DND-41 (cell line): ENCODE measurements around the gene PRPH2.

ENCODE experiments used
- ATAC-seq: fragments of 200-7000 bp; cut with Tn5 transposase; 3 replicates; pipeline ENCODE4 v1.9.1; 2021; ENCODE audit warnings: low read depth; ENCODE audit not compliant: insufficient read depth
- DNase-seq: peaks from one replicate; pipeline ENCODE4 v3.0.0-alpha.2; 2020
- H2AFZ ChIP-seq: 2 replicates; pipeline ENCODE4 v1.6.0; 2012; ENCODE audit warnings: low read depth, low read length
- H3K27ac ChIP-seq: 2 replicates; pipeline ENCODE4 v1.5.1; 2012; ENCODE audit warnings: low read length, inconsistent platforms
- H3K27me3 ChIP-seq: fragments of 200-600 bp; sonication (generic); 2 replicates; pipeline ENCODE4 v1.6.0; 2012; ENCODE audit warnings: low read length, mild to moderate bottlenecking, inconsistent platforms; ENCODE audit not compliant: insufficient read depth, poor library complexity
- H3K36me3 ChIP-seq: 2 replicates; pipeline ENCODE4 v1.5.1; 2012; ENCODE audit warnings: low read length, inconsistent platforms; ENCODE audit not compliant: insufficient read depth
- H3K4me1 ChIP-seq: 2 replicates; pipeline ENCODE4 v1.5.1; 2012; ENCODE audit warnings: mild to moderate bottlenecking, low read length; ENCODE audit not compliant: insufficient read depth
- H3K4me2 ChIP-seq: 2 replicates; pipeline ENCODE4 v1.6.0; 2012; ENCODE audit warnings: mild to moderate bottlenecking, moderate library complexity, low read length, inconsistent platforms; ENCODE audit not compliant: insufficient read depth
- H3K4me3 ChIP-seq, 2 experiments: fragments of 200-600 bp in 1 of 2; shearing (Covaris generic) in 1 of 2; 2 replicates each; pipeline ENCODE4 v1.5.1; 2012 to 2016; ENCODE audit warnings: inconsistent platforms in 2 of 2, low read length in 2 of 2, mild to moderate bottlenecking in 2 of 2, low read depth in 1 of 2, moderate library complexity in 1 of 2
- H3K79me2 ChIP-seq: 2 replicates; pipeline ENCODE4 v1.6.0; 2012; ENCODE audit warnings: low read length, inconsistent platforms; ENCODE audit not compliant: insufficient read depth
- H3K9ac ChIP-seq: 2 replicates; pipeline ENCODE4 v1.6.0; 2012; ENCODE audit warnings: low read depth, mild to moderate bottlenecking, inconsistent platforms, low read length, moderate library complexity
- H3K9me3 ChIP-seq: 2 replicates; pipeline ENCODE4 v1.5.1; 2012; ENCODE audit warnings: low read length, moderate library complexity, mild to moderate bottlenecking, inconsistent platforms; ENCODE audit not compliant: insufficient read depth, severe bottlenecking
- H4K20me1 ChIP-seq: 2 replicates; pipeline ENCODE4 v1.6.0; 2012; ENCODE audit warnings: low read length; ENCODE audit not compliant: insufficient read depth
- EZH2 ChIP-seq: IDR thresholded peaks from 3 replicates; pipeline ENCODE4 v1.6.1; 2012; ENCODE audit warnings: borderline replicate concordance, low read depth, mild to moderate bottlenecking, moderate library complexity, low read length, inconsistent platforms; ENCODE audit not compliant: severe bottlenecking
- TF ChIP-seq, protein P1 (sequence below): IDR thresholded peaks from 2 replicates; pipeline ENCODE4 v1.5.1; 2012; ENCODE audit warnings: borderline replicate concordance, low read length, moderate library complexity, mild to moderate bottlenecking; ENCODE audit not compliant: poor library complexity, severe bottlenecking; ENCODE audit errors: extremely low read depth

The PRPH2 gene

DNA sequence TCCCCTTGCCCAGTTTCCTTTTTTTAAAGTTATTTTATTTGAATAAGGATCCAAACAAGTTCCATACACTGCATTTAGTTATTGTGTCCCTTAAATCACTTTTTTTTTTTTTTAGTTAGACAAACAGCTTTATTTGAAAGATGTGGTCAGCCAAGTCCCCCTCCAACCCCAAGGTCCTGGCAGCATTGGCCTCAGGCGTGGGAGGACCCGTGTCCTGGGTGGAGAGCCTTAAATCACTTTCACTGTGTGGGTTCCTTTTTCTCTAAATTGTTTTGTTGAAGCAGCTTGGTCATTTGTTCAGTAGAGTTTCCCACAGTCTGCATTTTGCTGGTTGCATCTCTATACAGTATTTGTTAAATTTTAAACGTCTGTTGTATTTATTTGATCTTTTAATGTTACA, 28.7 kb upstream of the PRPH2 start:
- Histone ChIP-seq H3K27ac (no peak overlapping the region), H3K4me2 (no peak overlapping the region), H3K36me3 (no peaks in the 10 kb centered on the region), H3K4me3 (no peak overlapping the region), H3K4me1 (peaks cover 19% of the 10 kb centered on the region), H4K20me1 (no peaks in the 10 kb centered on the region), H3K9ac (no peak overlapping the region), H2AFZ (no peak overlapping the region), H3K27me3 (no peaks in the 10 kb centered on the region), H3K9me3 (no peaks in the 10 kb centered on the region), H3K79me2 (no peaks in the 10 kb centered on the region; the same call in 1 of the 2 replicates)
- TF ChIP-seq EZH2: no peak
- TF ChIP-seq, protein P1, sequence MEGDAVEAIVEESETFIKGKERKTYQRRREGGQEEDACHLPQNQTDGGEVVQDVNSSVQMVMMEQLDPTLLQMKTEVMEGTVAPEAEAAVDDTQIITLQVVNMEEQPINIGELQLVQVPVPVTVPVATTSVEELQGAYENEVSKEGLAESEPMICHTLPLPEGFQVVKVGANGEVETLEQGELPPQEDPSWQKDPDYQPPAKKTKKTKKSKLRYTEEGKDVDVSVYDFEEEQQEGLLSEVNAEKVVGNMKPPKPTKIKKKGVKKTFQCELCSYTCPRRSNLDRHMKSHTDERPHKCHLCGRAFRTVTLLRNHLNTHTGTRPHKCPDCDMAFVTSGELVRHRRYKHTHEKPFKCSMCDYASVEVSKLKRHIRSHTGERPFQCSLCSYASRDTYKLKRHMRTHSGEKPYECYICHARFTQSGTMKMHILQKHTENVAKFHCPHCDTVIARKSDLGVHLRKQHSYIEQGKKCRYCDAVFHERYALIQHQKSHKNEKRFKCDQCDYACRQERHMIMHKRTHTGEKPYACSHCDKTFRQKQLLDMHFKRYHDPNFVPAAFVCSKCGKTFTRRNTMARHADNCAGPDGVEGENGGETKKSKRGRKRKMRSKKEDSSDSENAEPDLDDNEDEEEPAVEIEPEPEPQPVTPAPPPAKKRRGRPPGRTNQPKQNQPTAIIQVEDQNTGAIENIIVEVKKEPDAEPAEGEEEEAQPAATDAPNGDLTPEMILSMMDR: no peak
- ATAC-seq: no peak
- DNase-seq: no peak

DNA sequence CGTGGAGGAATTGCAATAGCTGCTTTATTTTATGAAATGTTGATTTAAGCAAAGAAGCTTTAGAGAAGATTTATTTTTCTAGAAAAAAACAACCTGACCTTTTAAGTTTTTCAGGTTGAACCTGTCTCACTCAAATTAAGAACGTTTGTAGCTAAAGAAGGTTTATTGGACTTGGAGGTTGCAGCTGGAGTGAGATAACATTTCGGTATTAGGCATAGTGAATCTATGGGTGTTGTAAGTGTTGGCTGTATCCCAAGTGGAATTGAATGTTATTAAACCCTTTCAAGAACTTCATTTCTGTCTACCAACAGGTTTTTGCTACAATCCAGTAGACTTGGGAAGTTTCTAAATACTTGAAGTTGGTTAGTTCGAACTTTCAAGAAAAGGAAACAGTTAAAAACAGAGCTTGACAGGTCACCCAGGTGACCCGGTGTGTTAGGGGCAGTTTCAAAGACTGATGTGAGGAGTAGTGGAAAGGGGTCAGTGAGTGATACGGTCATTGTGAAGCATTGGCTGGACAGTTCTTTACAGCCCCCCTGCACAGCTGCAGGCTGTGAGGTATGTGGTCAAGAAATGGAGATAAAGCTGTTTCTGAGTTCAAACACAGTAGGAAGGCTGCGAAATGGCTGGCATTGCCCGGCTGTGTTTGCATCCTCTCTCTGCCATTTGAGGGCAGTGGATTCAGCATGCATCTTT, 26.0 kb upstream of the PRPH2 start:
- H3K9ac ChIP-seq: peak overlapping the region; percentile 70; the same call in 1 of the 2 replicates
- H3K4me2 ChIP-seq: peak overlapping the region; percentile 93
- H3K4me1 ChIP-seq: peaks cover 36% of the 10 kb centered on the region
- no peak for DNase-seq
- H3K27ac ChIP-seq: no peak overlapping the region
- no peak overlapping the region for H2AFZ ChIP-seq
- H3K27me3 ChIP-seq: no peaks in the 10 kb centered on the region
- peaks cover 3% of the 10 kb centered on the region; the same call in 1 of the 2 replicates for H3K36me3 ChIP-seq
- peaks cover 18% of the 10 kb centered on the region for H4K20me1 ChIP-seq
- H3K4me3 ChIP-seq: no peak overlapping the region
- TF ChIP-seq, protein P1: no peak
- no peak for TF ChIP-seq EZH2
- peaks cover 21% of the 10 kb centered on the region for H3K79me2 ChIP-seq
- no peak for ATAC-seq
- no peaks in the 10 kb centered on the region for H3K9me3 ChIP-seq

GRCh38 chr6:42746463-42747391, 24.3 kb upstream of the PRPH2 start:
- Histone ChIP-seq H3K9ac (peak overlapping the region; percentile 70), H3K27me3 (no peaks in the 10 kb centered on the region), H3K79me2 (peaks cover 21% of the 10 kb centered on the region), H3K4me2 (peak overlapping the region; percentile 93), H3K27ac (peak overlapping the region; percentile 78), H2AFZ (peak overlapping the region; percentile 86), H3K4me1 (peaks cover 36% of the 10 kb centered on the region), H4K20me1 (peaks cover 18% of the 10 kb centered on the region), H3K4me3 (peak overlapping the region; percentile 38 to 73), H3K36me3 (peaks cover 3% of the 10 kb centered on the region; the same call in 1 of the 2 replicates), H3K9me3 (no peaks in the 10 kb centered on the region)
- TF ChIP-seq, protein P1: no peak
- no peak for TF ChIP-seq EZH2
- DNase-seq (peak; percentile 82), ATAC-seq (peak; percentile 59)
